ENCODE measurements around the gene NEXN.
"Not testable (repeated sequence)": the region's sequence is repeated elsewhere in the genome, so short reads cannot be mapped to it uniquely, and the experiment has no call there.

Gene NEXN

GRCh38 chr1:77975907-77976306 lies 87.5 kb downstream of the NEXN start:
- Histone ChIP-seq H3K27me3 (ENCODE audit: control insufficient read depth, insufficient read depth, low read length) (no peaks in the 10 kb centered on the region), H3K9me3 (ENCODE audit: control insufficient read depth, low read length) (no peaks in the 10 kb centered on the region), H3K36me3 (ENCODE audit: control insufficient read depth, insufficient read depth, low read length) (no peaks in the 10 kb centered on the region), H3K9ac (ENCODE audit: low read length) (no peak overlapping the region), H3K4me3 (ENCODE audit: low read length) (no peak overlapping the region), H3K4me1 (ENCODE audit: control insufficient read depth, insufficient read depth, low read length) (peaks cover 11% of the 10 kb centered on the region)

- no peak overlapping the region for H3K9ac ChIP-seq (ENCODE audit: low read length)
- H3K4me1 ChIP-seq (ENCODE audit: control insufficient read depth, insufficient read depth, low read length): peaks cover 11% of the 10 kb centered on the region
These were observed 88.1 kb downstream of the NEXN start for GRCh38 chr1:77976433-77977076.

GRCh38 chr1:77977989-77978292 lies 89.5 kb downstream of the NEXN start:
- Histone ChIP-seq H3K4me3 (ENCODE audit: low read length) (peak overlapping the region; percentile 66), H3K4me1 (ENCODE audit: control insufficient read depth, insufficient read depth, low read length) (peaks cover 11% of the 10 kb centered on the region), H3K9me3 (ENCODE audit: control insufficient read depth, low read length) (no peaks in the 10 kb centered on the region), H3K36me3 (ENCODE audit: control insufficient read depth, insufficient read depth, low read length) (no peaks in the 10 kb centered on the region), H3K27me3 (ENCODE audit: control insufficient read depth, insufficient read depth, low read length) (no peaks in the 10 kb centered on the region), H3K9ac (ENCODE audit: low read length) (peak overlapping the region; percentile 94)

More at GRCh38 chr1:77976433-77977076, 88.1 kb downstream of the NEXN start:
- Histone ChIP-seq H3K9me3 (ENCODE audit: control insufficient read depth, low read length) (no peaks in the 10 kb centered on the region), H3K36me3 (ENCODE audit: control insufficient read depth, insufficient read depth, low read length) (no peaks in the 10 kb centered on the region), H3K27me3 (ENCODE audit: control insufficient read depth, insufficient read depth, low read length) (no peaks in the 10 kb centered on the region), H3K4me3 (ENCODE audit: low read length) (no peak overlapping the region)

GRCh38 chr1:77978293-77978968 lies 90.0 kb downstream of the NEXN start:
- peak overlapping the region; percentile 66 for H3K4me3 ChIP-seq (ENCODE audit: low read length)
- H3K4me1 ChIP-seq (ENCODE audit: control insufficient read depth, insufficient read depth, low read length): peaks cover 11% of the 10 kb centered on the region
- H3K9me3 ChIP-seq (ENCODE audit: control insufficient read depth, low read length): no peaks in the 10 kb centered on the region
- peak overlapping the region; percentile 94 for H3K9ac ChIP-seq (ENCODE audit: low read length)
- no peaks in the 10 kb centered on the region for H3K36me3 ChIP-seq (ENCODE audit: control insufficient read depth, insufficient read depth, low read length)
- H3K27me3 ChIP-seq (ENCODE audit: control insufficient read depth, insufficient read depth, low read length): no peaks in the 10 kb centered on the region

- Histone ChIP-seq H3K27me3 (ENCODE audit: control insufficient read depth, insufficient read depth, low read length) (no peaks in the 10 kb centered on the region), H3K9me3 (ENCODE audit: control insufficient read depth, low read length) (no peaks in the 10 kb centered on the region), H3K4me1 (ENCODE audit: control insufficient read depth, insufficient read depth, low read length) (peaks cover 11% of the 10 kb centered on the region), H3K4me3 (ENCODE audit: low read length) (peak within 1 kb of the TSS; percentile 66), H3K36me3 (ENCODE audit: control insufficient read depth, insufficient read depth, low read length) (no peaks in the 10 kb centered on the region), H3K9ac (ENCODE audit: low read length) (peak within 1 kb of the TSS; percentile 94)
These were observed 90.8 kb downstream of the NEXN start, which contains the start of gene FUBP1 for GRCh38 chr1:77978969-77979876. Gene FUBP1, minus strand, starts transcription at chr1:77979072. Its CDS starts 68 bp downstream, at chr1:77979004.

- H3K4me3 ChIP-seq (ENCODE audit: low read length); H3K9ac ChIP-seq (ENCODE audit: low read length); H3K36me3 ChIP-seq (ENCODE audit: control insufficient read depth, insufficient read depth, low read length); H3K27me3 ChIP-seq (ENCODE audit: control insufficient read depth, insufficient read depth, low read length); H3K9me3 ChIP-seq (ENCODE audit: control insufficient read depth, low read length); H3K4me1 ChIP-seq (ENCODE audit: control insufficient read depth, insufficient read depth, low read length): not testable (repeated sequence)
These were observed 95.0 kb downstream of the NEXN start for GRCh38 chr1:77983352-77983996.

- H3K36me3 ChIP-seq (ENCODE audit: control insufficient read depth, insufficient read depth, low read length): no peaks in the 10 kb centered on the region
- H3K9ac ChIP-seq (ENCODE audit: low read length): no peak overlapping the region
- no peaks in the 10 kb centered on the region for H3K27me3 ChIP-seq (ENCODE audit: control insufficient read depth, insufficient read depth, low read length)
- H3K4me3 ChIP-seq (ENCODE audit: low read length): no peak overlapping the region
- no peaks in the 10 kb centered on the region for H3K4me1 ChIP-seq (ENCODE audit: control insufficient read depth, insufficient read depth, low read length)
- H3K9me3 ChIP-seq (ENCODE audit: control insufficient read depth, low read length): no peaks in the 10 kb centered on the region
These were observed 95.6 kb downstream of the NEXN start for GRCh38 chr1:77983997-77984355.

- Histone ChIP-seq H3K4me3 (ENCODE audit: low read length) (no peak overlapping the region), H3K36me3 (ENCODE audit: control insufficient read depth, insufficient read depth, low read length) (no peaks in the 10 kb centered on the region), H3K9ac (ENCODE audit: low read length) (no peak overlapping the region), H3K9me3 (ENCODE audit: control insufficient read depth, low read length) (no peaks in the 10 kb centered on the region), H3K27me3 (ENCODE audit: control insufficient read depth, insufficient read depth, low read length) (no peaks in the 10 kb centered on the region), H3K4me1 (ENCODE audit: control insufficient read depth, insufficient read depth, low read length) (no peaks in the 10 kb centered on the region)
These were observed 96.2 kb downstream of the NEXN start for GRCh38 chr1:77984629-77985028.

- H3K4me1 ChIP-seq (ENCODE audit: control insufficient read depth, insufficient read depth, low read length): no peaks in the 10 kb centered on the region
- no peaks in the 10 kb centered on the region for H3K9me3 ChIP-seq (ENCODE audit: control insufficient read depth, low read length)
- H3K27me3 ChIP-seq (ENCODE audit: control insufficient read depth, insufficient read depth, low read length): no peaks in the 10 kb centered on the region
- H3K9ac ChIP-seq (ENCODE audit: low read length): no peak overlapping the region
- no peak overlapping the region for H3K4me3 ChIP-seq (ENCODE audit: low read length)
- no peaks in the 10 kb centered on the region for H3K36me3 ChIP-seq (ENCODE audit: control insufficient read depth, insufficient read depth, low read length)
These were observed 98.4 kb downstream of the NEXN start for GRCh38 chr1:77986810-77987209.

GRCh38 chr1:77987919-77988318 lies 99.5 kb downstream of the NEXN start:
- H3K9me3 ChIP-seq (ENCODE audit: control insufficient read depth, low read length): no peaks in the 10 kb centered on the region
- no peak overlapping the region for H3K9ac ChIP-seq (ENCODE audit: low read length)
- H3K4me1 ChIP-seq (ENCODE audit: control insufficient read depth, insufficient read depth, low read length): no peaks in the 10 kb centered on the region
- no peaks in the 10 kb centered on the region for H3K27me3 ChIP-seq (ENCODE audit: control insufficient read depth, insufficient read depth, low read length)
- H3K4me3 ChIP-seq (ENCODE audit: low read length): no peak overlapping the region
- no peaks in the 10 kb centered on the region for H3K36me3 ChIP-seq (ENCODE audit: control insufficient read depth, insufficient read depth, low read length)

GRCh38 chr1:77989744-77990143 lies 101.3 kb downstream of the NEXN start:
- Histone ChIP-seq H3K27me3 (ENCODE audit: control insufficient read depth, insufficient read depth, low read length) (no peaks in the 10 kb centered on the region), H3K4me1 (ENCODE audit: control insufficient read depth, insufficient read depth, low read length) (no peaks in the 10 kb centered on the region), H3K9ac (ENCODE audit: low read length) (no peak overlapping the region), H3K9me3 (ENCODE audit: control insufficient read depth, low read length) (no peaks in the 10 kb centered on the region), H3K36me3 (ENCODE audit: control insufficient read depth, insufficient read depth, low read length) (no peaks in the 10 kb centered on the region), H3K4me3 (ENCODE audit: low read length) (no peak overlapping the region)
